Measurements from ENCODE around the gene CD177.
"Not testable (repeated sequence)": the region's sequence is repeated elsewhere in the genome, so short reads cannot be mapped to it uniquely, and the experiment has no call there.

CD177 gene

GRCh38 chr19:43383254-43383653 is 29.8 kb downstream of the CD177 start:
- not testable (repeated sequence) for DNase-seq

GRCh38 chr19:43383759-43384158 is 30.3 kb downstream of the CD177 start:
- DNase-seq: not testable (repeated sequence)

- DNase-seq: peak; percentile 95
Measured at GRCh38 chr19:43390903-43391551, 37.5 kb downstream of the CD177 start.

GRCh38 chr19:43391552-43391935 is 38.1 kb downstream of the CD177 start:
- DNase-seq: peak; percentile 62

GRCh38 chr19:43393501-43393900 is 40.0 kb downstream of the CD177 start:
- DNase-seq: not testable (repeated sequence)

GRCh38 chr19:43395561-43395960 is 42.1 kb downstream of the CD177 start:
- DNase-seq: peak; percentile 8

- DNase-seq: no peak
Measured at GRCh38 chr19:43406297-43406696, 52.8 kb downstream of the CD177 start.

- no peak for DNase-seq
Measured at GRCh38 chr19:43407416-43408005, 54.0 kb downstream of the CD177 start.

GRCh38 chr19:43408043-43408442 is 54.6 kb downstream of the CD177 start:
- DNase-seq: no peak

GRCh38 chr19:43409415-43409814 is 55.9 kb downstream of the CD177 start:
- DNase-seq: no peak

GRCh38 chr19:43412441-43412840 is 59.0 kb downstream of the CD177 start:
- no peak for DNase-seq

Data from NCI-H1105 treated with DMSO at 0.1 percent for 48 hours (cell line).